Liver (tissue), 9 donors: ENCODE data around the gene NACAD. TPM values are rescaled to one million over a fixed set of nuclear protein-coding genes. Genes with fewer than 3 reads are reported as not detected.

Source experiments
- DNase-seq: peaks from one replicate; pipeline ENCODE4 v3.0.0-alpha.2; 2017; ENCODE audit warnings: low spot score
- H3K27ac ChIP-seq, 2 donors: one replicate each; pipeline ENCODE4 v1.7.0; 2013; ENCODE audit warnings: inconsistent platforms in 2 of 2, low read length in 2 of 2, control low read depth in 1 of 2, low read depth in 1 of 2, mild to moderate bottlenecking in 1 of 2
- H3K27me3 ChIP-seq, 4 donors: one replicate each; pipeline versions ENCODE4 v1.6.1 to v1.7.0; 2013; ENCODE audit warnings: low read length in 3 of 4, inconsistent platforms in 1 of 4, mild to moderate bottlenecking in 1 of 4, moderate library complexity in 1 of 4; ENCODE audit not compliant: control insufficient read depth in 4 of 4, insufficient read depth in 4 of 4
- H3K36me3 ChIP-seq, 4 donors: one replicate each; pipeline versions ENCODE4 v1.6.1 to v1.7.0; 2013; ENCODE audit warnings: low read length in 3 of 4, mild to moderate bottlenecking in 3 of 4, low read depth in 1 of 4, moderate library complexity in 1 of 4; ENCODE audit not compliant: control insufficient read depth in 4 of 4, insufficient read depth in 3 of 4
- H3K4me1 ChIP-seq, 4 donors: one replicate each; pipeline versions ENCODE4 v1.6.1 to v1.7.0; 2013; ENCODE audit warnings: low read length in 3 of 4, mild to moderate bottlenecking in 3 of 4, moderate library complexity in 1 of 4; ENCODE audit not compliant: control insufficient read depth in 4 of 4, insufficient read depth in 4 of 4
- H3K4me3 ChIP-seq, 3 donors: one replicate each; pipeline versions ENCODE4 v1.6.1 to v1.7.0; 2013; ENCODE audit warnings: low read length in 3 of 3, control low read depth in 1 of 3, low read depth in 1 of 3, mild to moderate bottlenecking in 1 of 3
- H3K9ac ChIP-seq, 2 donors: one replicate each; pipeline ENCODE4 v1.7.0; 2013; ENCODE audit warnings: low read length in 2 of 2, mild to moderate bottlenecking in 2 of 2, moderate library complexity in 2 of 2, control low read depth in 1 of 2, low read depth in 1 of 2
- H3K9me3 ChIP-seq, 4 donors: one replicate each; pipeline versions ENCODE4 v1.6.1 to v1.7.0; 2013; ENCODE audit warnings: low read length in 3 of 4; ENCODE audit not compliant: control insufficient read depth in 4 of 4
- ATF3 ChIP-seq: IDR thresholded peaks from 2 replicates; pipeline ENCODE4 v1.6.1; 2016; ENCODE audit warnings: antibody characterized with exemption
- CTCF ChIP-seq: fragments of 150-350 bp; IDR thresholded peaks from 2 replicates; pipeline ENCODE4 v1.5.1; 2017; ENCODE audit warnings: improper control_type of control experiment, low read depth, low read length; ENCODE audit not compliant: missing input control
- EGR1 ChIP-seq, 2 donors: IDR thresholded peaks; 2 replicates each; pipeline ENCODE4 v1.6.1; 2016 to 2018; ENCODE audit warnings: antibody characterized with exemption in 2 of 2, low read depth in 2 of 2
- FOXA1 ChIP-seq: IDR thresholded peaks from 2 replicates; pipeline ENCODE4 v1.6.1; 2016; ENCODE audit warnings: antibody characterized with exemption
- HNF4G ChIP-seq: IDR thresholded peaks from 2 replicates; pipeline ENCODE4 v1.6.1; 2016; ENCODE audit warnings: antibody characterized with exemption
- JUND ChIP-seq, 2 donors: IDR thresholded peaks; 2 replicates each; pipeline ENCODE4 v1.6.1; 2016; ENCODE audit warnings: antibody characterized with exemption in 2 of 2
- MAX ChIP-seq: IDR thresholded peaks from 2 replicates; pipeline ENCODE4 v1.6.1; 2016; ENCODE audit warnings: antibody characterized with exemption
- REST ChIP-seq: IDR thresholded peaks from 2 replicates; pipeline ENCODE4 v1.6.1; 2016; ENCODE audit warnings: antibody characterized with exemption, mild to moderate bottlenecking
- RXRA ChIP-seq, 2 donors: IDR thresholded peaks; 2 replicates each; pipeline ENCODE4 v1.6.1; 2017 to 2018; ENCODE audit warnings: antibody characterized with exemption in 2 of 2, mild to moderate bottlenecking in 1 of 2
- SP1 ChIP-seq: IDR thresholded peaks from 2 replicates; pipeline ENCODE4 v1.6.1; 2018; ENCODE audit warnings: antibody characterized with exemption, mild to moderate bottlenecking
- TAF1 ChIP-seq: conservative IDR thresholded peaks from 2 replicates; pipeline ENCODE4 v1.6.1; 2016; ENCODE audit warnings: antibody characterized with exemption, mild to moderate bottlenecking
- WGBS: extraction: QIAGEN DNeasy Blood & Tissue Kit; methylation state at CpG from one replicate; pipeline ENCODE4 v1.1.7; 2013; 5-methylcytosine and 5-hydroxymethylcytosine counted together
- polyA plus RNA-seq, 2 donors: library from polyadenylated mRNA; stranded (reverse) in 1 of 2; unstranded in 1 of 2; fragments of 200-250 nt in 1 of 2; fragments of >200 nt in 1 of 2; fragmentation: Nextera tagmentation in 1 of 2; extraction: Ambion mirVana in 1 of 2; gene quantifications; one replicate each; pipeline versions ENCODE4 v1.2.1 to v1.2.3, GENCODE V29; 2013 to 2015
- total RNA-seq, 2 donors: library from RNA; depleted of rRNA; stranded (reverse); fragments of >200 nt; gene quantifications; one replicate each; pipeline ENCODE4 v1.2.3, GENCODE V29; 2014
- donor health status: healthy.
- donor health status: healthy.
- donor health status: healthy.
- donor health status: healthy.
- donor health status: healthy.

NACAD gene
- total and polyA plus RNA-seq, 4 donors, result 0.03 to 0.14 (median 0.09) TPM

GRCh38 chr7:45098983-45099839, 10.4 kb upstream of the NACAD start (continued):
- TF ChIP-seq CTCF (no peak), FOXA1 (no peak)

- H3K4me1 ChIP-seq, result peaks cover 0 to 3% (median 0%) of the 10 kb centered on the region in 4 donors
- no peak overlapping the region for H3K9ac ChIP-seq
- DNase-seq, result no peak
- no peaks in the 10 kb centered on the region for H3K36me3 ChIP-seq
- WGBS, result 77% methylated on average over 3 of the region's 3 CpGs
- H3K27ac ChIP-seq, result no peak overlapping the region
- no peak for TF ChIP-seq HNF4G
- TF ChIP-seq EGR1 (IDR thresholded peaks at IDR 0.05; ENCODE audit: low read depth in 2 of 2), result no peak
- TF ChIP-seq MAX, result no peak
- TF ChIP-seq TAF1, result no peak
- TF ChIP-seq RXRA (IDR thresholded peaks at IDR 0.05), result no peak
- TF ChIP-seq ATF3, result no peak
- TF ChIP-seq REST, result no peak
- no peak for TF ChIP-seq SP1
- H3K4me3 ChIP-seq, result no peak overlapping the region
- H3K27me3 ChIP-seq, result peaks cover 0 to 3% (median 0%) of the 10 kb centered on the region in 4 donors
- H3K9me3 ChIP-seq, result no peaks in the 10 kb centered on the region
These were observed 4.1 kb upstream of the NACAD start for GRCh38 chr7:45092931-45093235.

GRCh38 chr7:45092100-45092930, 3.5 kb upstream of the NACAD start:
- H3K36me3 ChIP-seq, result no peaks in the 10 kb centered on the region
- WGBS, result 65% methylated on average over 7 of the region's 7 CpGs
- TF ChIP-seq JUND (IDR thresholded peaks at IDR 0.05), result no peak
- no peak for DNase-seq
- H3K9ac ChIP-seq, result no peak overlapping the region
- H3K4me1 ChIP-seq, result peaks cover 0 to 3% (median 0%) of the 10 kb centered on the region in 4 donors
- H3K27me3 ChIP-seq, result peaks cover 0 to 3% (median 0%) of the 10 kb centered on the region in 4 donors
- H3K9me3 ChIP-seq, result no peaks in the 10 kb centered on the region
- H3K4me3 ChIP-seq, result no peak overlapping the region
- no peak overlapping the region for H3K27ac ChIP-seq
